HUES64 (cell line): ENCODE measurements around the gene RASSF5.

Source experiments
- H3K27ac ChIP-seq: 2 replicates; pipeline ENCODE4 v1.7.0; 2013; ENCODE audit warnings: low read depth, low read length, inconsistent platforms
- H3K27me3 ChIP-seq: 2 replicates; pipeline ENCODE4 v1.6.1; 2013; ENCODE audit warnings: mild to moderate bottlenecking, low read length; ENCODE audit not compliant: insufficient read depth
- H3K36me3 ChIP-seq: 2 replicates; pipeline ENCODE4 v1.6.1; 2013; ENCODE audit warnings: mild to moderate bottlenecking, low read length; ENCODE audit not compliant: insufficient read depth
- H3K4me1 ChIP-seq: 2 replicates; pipeline ENCODE4 v1.6.1; 2013; ENCODE audit warnings: mild to moderate bottlenecking, low read length, moderate library complexity; ENCODE audit not compliant: insufficient read depth
- H3K4me3 ChIP-seq: 2 replicates; pipeline ENCODE4 v1.5.1; 2013; ENCODE audit warnings: mild to moderate bottlenecking, low read length, moderate library complexity
- H3K9ac ChIP-seq: 2 replicates; pipeline ENCODE4 v1.6.1; 2013; ENCODE audit warnings: mild to moderate bottlenecking, low read depth, low read length
- H3K9me3 ChIP-seq: 2 replicates; pipeline ENCODE4 v1.6.1; 2013; ENCODE audit warnings: low read depth, low read length; ENCODE audit not compliant: insufficient read depth
- WGBS: fragments of 150-250, 120-280 bp; methylation state at CpG from one replicate; pipeline ENCODE4 v1.1.7; 2013; ENCODE audit warnings: missing lambda C conversion rate; 5-methylcytosine and 5-hydroxymethylcytosine counted together

Gene RASSF5

DNA sequence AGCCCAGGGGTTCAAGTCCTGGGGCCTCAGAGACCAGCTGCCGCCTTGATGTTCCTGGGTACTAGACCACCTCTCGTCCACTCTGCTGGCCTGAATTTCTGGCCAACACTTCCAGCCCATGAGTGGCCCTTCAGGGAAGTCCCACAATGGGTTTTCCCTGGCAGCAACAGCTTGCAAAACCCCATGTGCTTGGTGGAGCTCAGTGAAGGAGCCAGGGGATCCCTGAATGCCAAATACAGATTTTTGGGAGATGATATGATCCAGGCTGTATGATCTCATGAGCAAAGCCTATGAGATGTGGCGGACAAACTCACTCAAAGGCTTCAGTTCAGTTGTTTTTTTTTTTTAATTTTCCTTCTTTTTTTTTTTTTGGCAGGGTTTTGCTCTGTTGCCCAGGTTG, 9.6 kb upstream of the RASSF5 start:
- Histone ChIP-seq H3K27ac (no peak overlapping the region), H3K4me3 (no peak overlapping the region), H3K36me3 (0 out of 2 replicates have a peak, but pooled peaks cover 3% of the 10 kb centered on the region), H3K4me1 (peaks cover 3% of the 10 kb centered on the region; the same call in 1 of the 2 replicates), H3K9me3 (no peaks in the 10 kb centered on the region), H3K9ac (no peak overlapping the region), H3K27me3 (peaks cover 8% of the 10 kb centered on the region; the same call in 1 of the 2 replicates)
- WGBS = 93% methylated on average over 3 of the region's 3 CpGs

DNA sequence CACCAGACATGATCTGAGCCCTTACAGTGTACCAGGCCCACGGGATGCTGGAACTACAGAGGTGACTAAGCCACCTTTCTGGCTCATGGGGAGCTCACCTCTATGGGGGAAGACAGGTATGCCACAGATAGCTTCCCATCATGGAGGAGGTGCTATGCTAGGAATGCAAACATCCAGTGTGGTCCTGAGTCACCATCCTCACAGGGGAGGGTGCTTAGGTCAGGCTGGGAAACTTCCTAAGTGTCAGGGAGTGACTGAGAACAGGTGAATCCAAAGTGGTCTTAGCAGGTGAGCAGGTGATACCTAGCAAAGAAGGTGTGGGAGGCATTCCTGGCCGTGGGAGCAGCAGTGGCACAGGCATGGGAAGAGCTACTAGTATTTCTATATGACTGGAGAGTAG, 8.6 kb upstream of the RASSF5 start:
- H3K4me1 ChIP-seq = peaks cover 7% of the 10 kb centered on the region
- no peak overlapping the region for H3K9ac ChIP-seq
- H3K9me3 ChIP-seq = no peaks in the 10 kb centered on the region
- no peak overlapping the region for H3K4me3 ChIP-seq
- H3K27ac ChIP-seq = no peak overlapping the region
- H3K36me3 ChIP-seq = 0 out of 2 replicates have a peak, but pooled peaks cover 3% of the 10 kb centered on the region
- peaks cover 14% of the 10 kb centered on the region for H3K27me3 ChIP-seq
- 80% methylated on average over 2 of the region's 2 CpGs for WGBS

DNA sequence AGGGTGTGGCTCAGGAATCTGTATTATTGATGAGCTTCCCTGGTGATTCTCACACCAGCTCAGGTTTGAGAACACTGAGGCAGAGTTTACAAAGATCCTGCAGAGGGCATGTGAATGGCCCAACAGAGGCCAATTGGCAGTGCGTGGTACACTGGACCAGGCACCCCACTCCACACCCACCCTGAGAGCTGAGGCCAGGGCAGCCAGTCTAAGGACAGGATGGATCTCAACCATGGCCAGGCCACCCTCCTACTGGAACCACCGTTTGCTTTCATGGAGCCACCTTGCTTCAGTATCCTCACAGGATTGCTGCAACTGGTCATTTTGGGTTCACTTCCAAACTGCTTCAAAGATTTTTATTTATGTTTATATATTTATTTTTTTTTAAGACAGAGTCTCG, 7.3 kb upstream of the RASSF5 start:
- H3K27me3 ChIP-seq = peaks cover 23% of the 10 kb centered on the region
- H3K4me3 ChIP-seq = no peak overlapping the region
- H3K4me1 ChIP-seq = peaks cover 7% of the 10 kb centered on the region
- no peak overlapping the region for H3K27ac ChIP-seq
- no peaks in the 10 kb centered on the region for H3K36me3 ChIP-seq
- H3K9ac ChIP-seq = no peak overlapping the region
- no peaks in the 10 kb centered on the region for H3K9me3 ChIP-seq
- WGBS = 92% methylated on average over 3 of the region's 3 CpGs

DNA sequence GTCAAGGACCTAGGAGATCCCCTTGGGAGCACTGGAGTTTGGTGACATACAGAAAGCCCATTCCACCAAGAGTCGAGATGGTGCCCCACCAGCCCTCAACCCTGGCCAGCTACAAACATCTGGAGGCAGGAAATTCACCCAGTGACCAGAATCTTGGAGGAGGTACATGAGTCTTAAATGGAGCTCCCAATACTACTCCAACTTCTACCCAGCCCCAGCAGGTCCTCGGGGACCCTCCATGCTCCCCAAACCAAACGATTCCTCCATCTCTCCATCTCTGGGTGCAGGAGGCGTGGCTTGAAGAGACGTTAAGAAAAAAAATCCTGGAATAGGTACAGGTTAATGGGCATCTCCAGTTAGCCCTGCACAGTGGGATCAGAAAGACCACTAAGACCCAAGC, 5.5 kb upstream of the RASSF5 start:
- 92% methylated on average over 5 of the region's 5 CpGs for WGBS
- no peaks in the 10 kb centered on the region for H3K9me3 ChIP-seq
- H3K4me3 ChIP-seq = no peak overlapping the region
- H3K4me1 ChIP-seq = peaks cover 7% of the 10 kb centered on the region
- H3K9ac ChIP-seq = no peak overlapping the region
- H3K27me3 ChIP-seq = peaks cover 42% of the 10 kb centered on the region
- H3K27ac ChIP-seq = no peak overlapping the region
- H3K36me3 ChIP-seq = no peaks in the 10 kb centered on the region

DNA sequence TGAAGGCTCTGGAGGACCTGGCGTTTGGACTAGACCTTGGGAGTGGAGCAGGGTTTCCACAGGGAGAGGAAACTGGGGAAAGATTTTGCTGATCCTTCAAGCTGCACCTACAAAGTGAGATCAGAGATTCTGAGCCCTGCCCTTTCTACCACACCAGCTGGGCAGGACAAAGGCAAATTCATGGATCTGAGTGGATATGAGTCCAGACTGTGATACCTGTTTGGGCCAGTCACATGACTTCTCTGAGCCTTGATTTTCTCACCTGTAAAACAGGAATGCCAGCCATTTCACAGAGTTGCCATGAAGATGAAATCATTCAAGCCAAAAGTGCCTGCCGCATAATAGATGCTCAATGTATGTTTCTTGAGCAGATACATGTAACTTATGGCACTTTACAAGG, 4.9 kb upstream of the RASSF5 start:
- H3K9ac ChIP-seq = no peak overlapping the region
- peaks cover 7% of the 10 kb centered on the region for H3K4me1 ChIP-seq
- H3K9me3 ChIP-seq = no peaks in the 10 kb centered on the region
- H3K27me3 ChIP-seq = peaks cover 47% of the 10 kb centered on the region
- WGBS = 93% methylated on average over 2 of the region's 2 CpGs
- no peak overlapping the region for H3K27ac ChIP-seq
- no peaks in the 10 kb centered on the region for H3K36me3 ChIP-seq
- H3K4me3 ChIP-seq = no peak overlapping the region

DNA sequence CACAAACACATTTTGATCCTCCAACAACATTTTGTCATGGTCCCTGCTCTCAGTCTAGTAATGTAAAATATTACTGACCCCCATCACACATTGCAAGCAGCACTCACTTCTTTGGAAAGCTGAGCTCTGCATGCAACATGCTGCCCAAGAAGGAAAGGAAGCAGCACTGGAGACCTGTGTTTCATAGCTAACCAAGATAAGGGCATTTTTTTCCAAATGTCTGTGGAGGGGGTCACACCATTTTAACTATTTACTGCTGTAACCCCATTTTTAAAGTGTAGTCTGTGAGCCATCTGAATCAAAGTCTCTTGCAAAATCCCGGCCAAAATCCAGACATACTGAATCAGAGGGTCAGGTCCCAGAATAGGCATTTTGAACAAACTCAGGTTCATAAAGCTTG, 4.5 kb upstream of the RASSF5 start:
- H3K4me1 ChIP-seq = peaks cover 7% of the 10 kb centered on the region
- peaks cover 51% of the 10 kb centered on the region for H3K27me3 ChIP-seq
- no peaks in the 10 kb centered on the region for H3K9me3 ChIP-seq
- no peaks in the 10 kb centered on the region for H3K36me3 ChIP-seq
- H3K4me3 ChIP-seq = no peak overlapping the region
- 88% methylated on average over 1 of the region's 1 CpG for WGBS
- no peak overlapping the region for H3K27ac ChIP-seq
- H3K9ac ChIP-seq = no peak overlapping the region

DNA sequence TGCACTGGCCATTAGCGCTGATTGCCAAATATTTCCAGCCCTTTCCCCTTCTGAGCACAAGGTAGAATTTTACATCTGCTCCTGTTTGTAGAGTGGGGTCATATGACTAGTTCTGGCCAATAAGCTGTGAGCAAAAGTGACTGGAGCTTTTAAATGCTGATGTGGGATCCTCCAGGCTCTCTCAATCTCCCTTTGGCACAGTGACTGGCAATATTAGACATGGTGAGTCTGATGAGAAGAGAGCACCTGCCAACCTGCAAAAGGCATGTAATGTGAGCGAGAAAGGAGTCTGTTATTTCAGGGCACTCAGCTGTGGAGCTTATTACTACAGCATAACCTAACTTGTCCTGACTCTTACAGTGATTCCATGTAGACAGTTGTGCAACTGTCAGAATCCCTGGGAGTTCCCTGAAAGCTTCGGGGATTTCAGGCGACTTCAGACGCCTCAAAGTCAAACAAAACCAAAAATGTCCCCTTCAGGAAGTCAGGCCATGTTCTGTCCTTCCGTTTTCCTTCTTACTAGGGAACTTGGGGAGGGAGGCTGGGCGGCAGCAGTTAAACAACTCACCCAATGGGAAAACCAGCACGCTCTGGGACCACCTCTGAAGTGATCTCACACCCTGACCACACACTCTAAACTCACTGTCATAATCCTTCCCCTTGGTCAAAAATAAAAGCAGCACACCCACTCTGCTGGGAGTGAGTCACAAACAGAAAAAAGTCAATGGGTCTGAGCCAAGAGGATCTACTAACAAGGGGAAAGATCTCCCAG, 3.6 kb upstream of the RASSF5 start:
- H3K9ac ChIP-seq = no peak overlapping the region
- no peak overlapping the region for H3K27ac ChIP-seq
- no peak overlapping the region for H3K4me3 ChIP-seq
- H3K4me1 ChIP-seq = peaks cover 4% of the 10 kb centered on the region
- peaks cover 61% of the 10 kb centered on the region for H3K27me3 ChIP-seq
- H3K36me3 ChIP-seq = no peaks in the 10 kb centered on the region
- no peaks in the 10 kb centered on the region for H3K9me3 ChIP-seq
- 72% methylated on average over 8 of the region's 8 CpGs for WGBS

DNA sequence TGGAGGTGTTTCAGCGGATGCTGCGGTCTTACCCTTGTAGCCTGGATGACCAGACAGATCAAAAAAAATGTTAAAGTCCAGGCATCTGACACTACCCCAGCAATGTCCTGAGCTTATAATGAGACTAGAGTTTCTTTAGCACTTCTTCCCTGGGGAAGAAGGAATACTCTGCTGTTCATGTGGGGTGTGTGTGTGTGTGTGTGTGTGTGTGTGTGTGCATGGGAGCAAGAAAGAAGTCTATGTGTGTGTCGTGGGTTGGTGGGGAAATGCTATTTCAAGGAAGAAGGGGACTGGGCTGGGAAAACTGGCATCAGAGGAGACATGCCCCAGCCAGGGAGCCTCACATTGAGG, 3.0 kb upstream of the RASSF5 start:
- Histone ChIP-seq H3K9me3 (no peaks in the 10 kb centered on the region), H3K4me1 (peaks cover 4% of the 10 kb centered on the region; the same call in 1 of the 2 replicates), H3K9ac (no peak overlapping the region), H3K4me3 (no peak overlapping the region), H3K27ac (no peak overlapping the region), H3K27me3 (peaks cover 66% of the 10 kb centered on the region), H3K36me3 (no peaks in the 10 kb centered on the region)
- WGBS = 92% methylated on average over 3 of the region's 3 CpGs

DNA sequence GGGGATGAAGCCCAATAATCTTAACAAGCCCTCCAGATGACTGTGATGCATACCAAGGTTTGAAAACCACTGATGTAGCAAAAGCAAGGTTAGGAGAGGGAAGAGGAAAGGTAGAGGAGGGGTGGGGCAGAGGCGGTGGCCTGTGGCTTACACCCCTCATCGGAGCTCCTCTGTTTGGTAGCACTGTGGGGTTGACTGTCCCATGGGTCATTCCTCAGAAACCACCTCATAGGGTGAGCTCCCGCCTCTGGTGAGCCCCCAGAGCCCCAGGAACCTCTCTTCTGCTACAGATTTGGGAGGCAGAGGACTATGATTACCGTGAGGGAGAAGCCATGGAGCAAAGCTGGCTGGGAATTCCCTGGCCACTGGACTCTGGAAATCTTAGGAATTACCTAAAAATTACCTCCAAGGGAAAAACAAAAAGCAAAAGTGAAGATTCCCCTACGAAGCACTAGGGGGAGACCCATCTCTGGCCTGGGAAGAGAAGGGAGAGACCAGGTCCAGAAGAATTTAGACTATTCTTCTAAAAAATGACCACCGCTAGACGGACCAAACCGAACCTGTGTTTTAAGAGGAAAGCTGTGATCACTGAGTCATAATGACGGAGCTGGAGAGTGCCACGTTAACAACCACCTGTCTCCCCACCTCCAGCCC, 1.5 kb upstream of the RASSF5 start:
- H3K9me3 ChIP-seq = no peaks in the 10 kb centered on the region
- H3K27me3 ChIP-seq = peaks cover 81% of the 10 kb centered on the region
- peaks cover 4% of the 10 kb centered on the region; the same call in 1 of the 2 replicates for H3K4me1 ChIP-seq
- peak overlapping the region; percentile 66; the same call in 1 of the 2 replicates for H3K4me3 ChIP-seq
- H3K9ac ChIP-seq = no peak overlapping the region
- H3K27ac ChIP-seq = no peak overlapping the region
- no peaks in the 10 kb centered on the region for H3K36me3 ChIP-seq
- WGBS = 58% methylated on average over 10 of the region's 10 CpGs

DNA sequence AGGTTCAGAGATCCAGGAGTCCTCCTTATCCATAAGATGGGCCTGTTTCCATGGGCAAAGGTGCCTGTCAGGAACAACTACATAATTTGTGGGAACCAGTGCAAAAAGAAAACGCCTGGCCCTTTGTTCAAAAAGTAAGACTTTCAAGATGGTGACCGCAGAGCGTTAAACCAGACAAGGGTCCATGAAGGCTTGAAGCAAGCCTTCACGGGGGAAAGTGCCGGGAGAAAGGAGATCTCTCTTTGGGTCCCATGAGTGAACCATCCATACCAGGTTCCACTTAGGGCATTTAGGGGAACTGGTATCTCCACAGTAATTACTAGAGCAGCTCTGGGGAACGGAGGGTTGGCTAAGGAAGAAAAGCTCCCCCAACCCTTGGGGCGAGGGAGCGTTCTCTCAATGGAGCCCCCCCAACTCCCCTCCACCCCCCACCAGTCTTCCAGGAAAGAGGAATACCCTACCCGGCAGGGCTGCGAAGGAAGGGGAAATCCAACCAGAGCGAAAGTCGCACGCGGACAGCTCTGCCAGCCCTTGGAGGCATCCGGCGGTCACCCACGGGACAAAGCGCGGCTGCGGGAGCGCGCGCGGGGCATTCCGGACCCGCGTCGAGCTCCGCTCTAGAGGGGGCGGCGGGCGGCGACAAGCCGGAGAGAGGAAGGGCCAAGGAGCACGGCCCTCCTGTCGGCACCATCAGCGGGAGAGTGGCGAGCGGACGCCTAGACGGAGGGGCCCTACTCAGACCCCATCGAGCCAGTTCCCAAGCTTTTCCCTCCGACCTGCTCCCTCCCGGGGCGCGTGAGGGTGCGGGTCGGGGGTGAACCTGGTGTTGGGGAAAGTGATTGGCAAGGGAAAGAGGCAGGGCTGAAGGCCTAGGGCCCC, 687 bp upstream of the RASSF5 start:
- peak overlapping the region; percentile 66 for H3K4me3 ChIP-seq

More for the DNA sequence above, 687 bp upstream of the RASSF5 start:
- WGBS = 12% methylated on average over 47 of the region's 48 CpGs
- Histone ChIP-seq H3K9ac (0 out of 2 replicates have a peak overlapping the region, but pooled peaks have one; percentile 5), H3K27me3 (peaks cover 87% of the 10 kb centered on the region), H3K9me3 (no peaks in the 10 kb centered on the region), H3K4me1 (peaks cover 8% of the 10 kb centered on the region), H3K27ac (no peak overlapping the region), H3K36me3 (no peaks in the 10 kb centered on the region)
